HS-27A (cell line): ENCODE data around the gene LSM14B.
A peak's percentile ranks its signal among the peaks of the same experiment; 100 is the strongest.

Experiments
- DNase-seq: peaks from one replicate; pipeline ENCODE4 v3.0.0-alpha.2; 2012; ENCODE audit warnings: low read depth, missing footprints

Gene LSM14B

DNA sequence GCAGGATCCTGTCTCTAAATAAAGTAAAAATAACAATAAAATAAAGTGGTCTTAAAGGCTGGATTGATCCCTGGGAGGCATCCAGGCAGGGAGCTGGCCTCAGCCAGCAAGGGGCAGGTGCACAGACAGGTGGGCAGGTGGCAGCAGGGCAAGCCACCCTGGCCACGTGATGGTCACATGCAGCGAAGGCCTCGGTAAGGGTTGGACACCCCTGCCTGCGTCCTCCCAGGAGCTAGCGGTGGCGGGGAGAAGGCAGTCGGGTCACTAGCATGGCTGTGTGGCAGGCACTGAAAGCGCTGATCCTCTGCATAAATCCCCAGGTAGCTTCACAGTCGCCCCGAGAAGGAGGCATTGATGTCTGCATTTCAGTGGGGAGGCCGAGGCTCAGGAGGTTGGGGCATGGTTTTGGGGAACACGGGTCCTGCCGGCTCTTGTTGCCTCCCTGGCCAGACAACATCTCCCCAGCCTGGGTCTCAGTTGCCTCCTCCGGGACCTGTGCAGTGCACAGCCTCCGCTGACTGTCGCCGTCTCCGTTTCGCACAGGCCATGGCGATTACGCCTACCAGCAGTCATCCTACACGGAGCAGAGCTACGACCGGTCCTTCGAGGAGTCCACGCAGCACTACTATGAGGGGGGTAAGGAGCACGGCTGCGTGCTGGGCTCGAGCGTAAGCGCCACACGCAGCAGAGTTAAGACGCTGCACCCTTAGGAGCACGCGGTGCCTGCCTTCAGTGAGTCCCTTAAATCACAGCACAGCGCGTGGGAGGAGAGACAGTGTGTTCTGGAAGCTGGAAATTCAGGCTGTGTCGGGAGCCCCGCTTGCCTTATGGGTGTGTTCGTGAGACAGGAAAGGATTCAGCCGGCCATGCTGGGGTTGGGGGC lies 42.8 kb downstream of the LSM14B start:
- no peak for DNase-seq

DNA sequence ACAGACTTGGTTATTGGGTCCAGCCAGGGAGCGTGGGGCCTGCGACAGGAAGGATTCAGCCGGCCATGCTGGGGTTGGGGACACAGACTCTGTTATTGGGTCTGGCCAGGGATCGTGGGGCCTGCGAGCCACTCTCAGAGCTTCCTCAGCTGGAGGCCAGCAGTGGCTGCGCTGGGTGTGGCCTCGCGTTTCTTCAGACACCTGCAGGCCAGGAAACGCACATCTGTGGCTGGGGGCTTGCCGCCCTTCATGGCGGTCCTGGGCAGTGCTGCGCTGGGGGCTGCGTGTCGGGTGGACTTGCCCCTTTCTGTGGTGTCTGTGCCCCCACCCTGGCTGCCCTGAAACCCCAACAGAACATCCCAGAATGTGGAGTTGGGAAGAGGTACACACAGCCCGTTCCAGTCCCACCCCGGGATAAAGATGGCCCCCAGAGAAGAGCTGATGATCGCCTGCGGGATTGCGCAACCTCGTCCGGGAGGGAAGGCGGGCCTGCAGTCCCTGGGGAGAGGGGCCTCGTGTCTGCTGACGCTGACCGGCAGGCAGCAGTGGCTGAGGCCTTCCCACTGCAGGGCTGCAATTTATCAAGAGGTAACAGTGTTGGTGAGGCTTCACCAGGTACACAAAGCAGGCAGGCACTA lies 43.6 kb downstream of the LSM14B start:
- DNase-seq: no peak

DNA sequence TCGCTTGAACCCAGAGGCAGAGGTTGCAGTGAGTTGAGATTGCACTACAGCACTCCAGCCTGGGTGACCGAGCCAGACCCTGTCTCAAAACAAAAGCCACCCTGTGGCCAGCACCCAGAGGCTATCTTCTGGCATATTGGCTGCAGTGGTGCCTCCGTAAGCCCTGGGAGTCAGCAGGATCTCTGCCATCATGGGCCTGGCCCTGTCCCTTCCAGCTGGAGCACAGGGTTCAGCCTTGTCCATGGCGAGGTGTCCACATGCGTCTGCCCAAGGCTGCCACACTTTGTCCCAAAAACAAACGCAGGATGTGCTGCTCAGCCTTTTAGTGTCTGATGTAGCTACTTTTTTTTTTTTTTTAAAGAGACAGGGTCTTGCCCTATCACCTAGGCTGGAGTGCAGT lies 45.2 kb downstream of the LSM14B start:
- DNase-seq: no peak

DNA sequence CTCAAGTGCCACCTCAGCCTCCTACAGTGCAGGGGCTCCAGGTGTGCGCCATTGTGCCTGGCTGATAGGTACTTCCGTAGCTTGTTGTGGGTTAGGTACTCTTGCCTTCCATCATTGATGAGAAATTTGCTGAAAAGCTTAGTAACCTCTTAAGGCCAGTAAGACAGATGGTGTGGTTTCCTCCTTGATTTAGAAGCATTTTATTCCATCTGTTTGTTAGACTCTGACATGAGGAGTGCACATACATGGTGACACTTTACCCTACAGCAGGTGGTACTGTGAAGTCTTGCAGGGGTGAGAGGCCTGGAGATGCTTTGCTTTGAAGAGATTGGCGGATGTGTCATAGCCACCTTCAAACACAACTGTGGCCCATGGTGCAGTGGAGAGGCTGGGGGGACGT lies 45.8 kb downstream of the LSM14B start:
- DNase-seq: no peak

DNA sequence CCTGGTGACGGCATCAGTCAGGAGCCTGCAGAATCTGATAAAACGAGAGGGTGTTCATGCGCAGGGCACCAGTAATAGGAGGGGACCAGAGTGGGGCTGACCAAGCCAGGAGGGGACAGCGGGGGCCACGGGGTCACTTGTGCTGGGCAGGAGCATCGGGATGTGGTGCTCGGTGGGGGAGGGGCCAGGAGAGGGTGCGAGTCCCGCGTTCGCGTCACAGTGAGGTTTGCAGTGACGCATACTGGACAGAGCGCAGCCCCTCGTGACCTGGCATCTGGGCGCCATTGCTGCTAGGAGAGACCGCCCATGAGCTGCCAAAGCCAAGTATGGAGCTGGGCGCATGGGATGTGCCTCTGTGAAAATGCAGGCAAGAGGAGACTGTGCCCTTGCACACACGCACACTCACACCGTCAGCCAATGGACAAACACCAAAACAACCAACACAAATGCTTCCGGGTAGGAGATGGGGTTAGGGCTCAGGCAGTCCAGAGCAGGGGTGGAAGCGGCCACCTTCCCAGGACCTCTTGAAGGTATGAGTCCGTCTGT lies 46.7 kb downstream of the LSM14B start:
- no peak for DNase-seq

DNA sequence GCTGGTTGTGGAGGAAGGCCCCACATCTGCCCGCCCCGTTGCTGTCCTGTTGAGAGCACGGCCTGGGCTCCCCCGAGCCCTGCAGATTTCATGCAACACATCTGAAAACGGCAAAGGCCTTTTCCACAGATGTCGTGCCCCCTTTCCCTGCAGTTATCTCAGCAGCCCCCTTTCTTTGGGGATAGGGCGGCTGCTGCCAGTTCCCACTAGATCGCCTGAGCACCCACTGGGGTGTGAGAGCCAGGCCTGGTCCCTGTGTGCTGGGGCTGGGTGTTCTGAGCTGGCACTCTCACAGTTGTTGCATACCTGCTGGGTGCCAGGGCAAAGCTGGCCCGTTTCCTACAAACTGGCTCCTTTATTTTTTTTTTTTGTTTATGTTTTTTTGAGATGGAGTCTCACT lies 48.3 kb downstream of the LSM14B start:
- DNase-seq: no peak

DNA sequence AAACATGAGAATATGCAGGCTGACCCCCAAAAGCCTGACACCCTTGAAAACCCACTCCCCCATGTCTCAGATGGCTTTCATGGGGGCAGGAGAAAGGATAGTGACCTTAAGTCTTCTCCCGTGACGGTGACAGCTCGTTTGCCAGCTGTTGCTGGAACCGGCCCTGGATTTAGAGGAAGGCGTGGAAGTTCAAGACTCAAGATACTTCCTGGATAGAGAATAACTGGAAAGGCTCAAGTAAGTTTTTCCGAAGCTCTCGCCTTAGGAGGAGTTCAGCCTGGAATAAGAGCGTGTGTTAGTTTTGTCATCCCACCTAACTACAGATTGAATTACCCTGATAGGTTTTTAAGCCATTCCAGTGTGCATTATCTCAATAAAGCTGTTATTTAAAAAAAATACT lies 49.0 kb downstream of the LSM14B start:
- no peak for DNase-seq

DNA sequence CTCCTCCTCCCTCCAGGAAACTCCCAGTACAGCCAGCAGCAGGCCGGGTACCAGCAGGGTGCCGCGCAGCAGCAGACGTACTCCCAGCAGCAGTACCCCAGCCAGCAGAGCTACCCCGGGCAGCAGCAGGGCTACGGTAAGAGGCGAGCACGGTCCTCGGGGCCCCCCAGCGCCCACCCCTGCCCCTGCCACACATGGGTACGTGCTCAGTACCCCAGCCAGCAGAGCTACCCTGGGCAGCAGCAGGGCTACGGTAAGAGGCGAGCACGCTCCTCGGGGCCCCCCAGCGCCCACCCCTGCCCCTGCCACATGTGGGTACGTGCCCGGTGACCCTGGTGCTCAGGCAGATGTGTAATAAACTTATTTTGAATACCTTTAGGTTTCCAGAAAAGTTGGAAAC lies 50.4 kb downstream of the LSM14B start:
- no peak for DNase-seq

DNA sequence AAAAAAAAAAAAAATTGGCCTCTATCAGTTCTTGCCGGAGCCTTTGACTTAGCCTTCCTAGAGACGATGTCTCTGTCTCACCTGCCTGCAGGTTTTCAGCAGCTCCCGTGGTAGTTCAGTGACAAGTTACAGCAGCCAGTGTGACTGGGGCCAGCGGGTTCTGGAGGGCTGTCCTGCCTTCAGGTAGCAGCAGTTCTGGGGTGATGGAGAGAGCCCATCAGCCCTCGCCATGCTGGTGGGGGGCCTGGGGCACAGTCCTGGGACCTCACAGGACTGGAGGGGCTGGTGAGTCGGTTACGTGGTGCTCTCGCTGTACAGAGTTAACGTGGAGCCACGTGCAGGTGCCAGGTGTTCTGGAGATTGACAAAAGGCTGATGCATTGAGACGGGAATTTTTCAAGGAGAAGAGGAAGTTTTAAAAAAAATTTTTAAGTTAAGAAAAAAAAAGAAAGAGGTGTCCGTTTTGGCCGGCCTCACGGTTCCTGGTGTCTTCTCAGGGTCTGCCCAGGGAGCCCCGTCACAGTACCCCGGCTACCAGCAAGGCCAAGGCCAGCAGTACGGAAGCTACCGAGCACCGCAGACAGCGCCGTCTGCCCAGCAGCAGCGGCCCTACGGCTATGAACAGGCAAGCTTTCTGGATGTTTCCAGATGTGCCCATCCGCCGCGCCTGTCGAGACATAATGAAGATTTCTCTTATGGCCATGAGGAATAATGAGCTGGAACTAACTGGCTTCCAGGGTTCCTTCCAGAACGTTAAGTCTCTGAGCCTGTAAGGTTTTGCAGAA lies 51.9 kb downstream of the LSM14B start:
- no peak for DNase-seq

DNA sequence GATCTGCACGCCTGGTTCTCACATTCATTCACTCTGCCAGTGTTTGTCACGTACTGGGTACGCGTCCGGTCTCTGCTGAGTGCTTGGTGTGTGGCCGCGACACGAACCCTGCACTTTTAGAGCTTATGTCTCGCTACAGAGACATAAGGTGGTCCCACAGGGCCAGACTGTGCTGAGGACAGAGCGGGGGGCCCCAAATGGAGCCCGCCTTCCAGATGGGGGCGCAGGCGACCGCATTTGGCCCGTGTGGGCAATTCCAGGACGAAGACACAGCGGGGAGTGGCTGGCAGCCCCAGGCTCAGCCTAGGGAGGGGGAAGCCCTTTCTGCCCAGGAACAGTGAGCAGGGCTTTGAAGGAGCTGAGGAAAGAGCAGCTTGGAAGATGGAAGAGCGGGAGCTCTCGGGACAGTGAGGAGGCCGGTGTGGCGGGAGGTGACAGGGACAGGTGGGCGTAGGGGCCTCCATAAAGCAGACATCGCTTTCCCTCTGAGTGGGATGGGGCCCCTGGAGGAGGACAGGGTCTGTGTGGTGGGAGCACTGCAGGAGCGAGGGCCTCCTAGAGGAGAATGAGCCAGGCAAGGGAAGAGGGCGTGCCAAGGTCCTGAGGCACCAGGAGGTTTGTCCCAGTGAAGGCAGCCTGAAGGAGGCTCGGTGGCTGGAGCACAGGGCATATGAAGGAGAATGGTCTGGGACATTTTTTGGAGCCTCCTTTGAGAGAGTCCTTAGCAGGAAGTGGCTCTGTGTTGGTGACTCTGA lies 52.8 kb downstream of the LSM14B start:
- DNase-seq: no peak

DNA sequence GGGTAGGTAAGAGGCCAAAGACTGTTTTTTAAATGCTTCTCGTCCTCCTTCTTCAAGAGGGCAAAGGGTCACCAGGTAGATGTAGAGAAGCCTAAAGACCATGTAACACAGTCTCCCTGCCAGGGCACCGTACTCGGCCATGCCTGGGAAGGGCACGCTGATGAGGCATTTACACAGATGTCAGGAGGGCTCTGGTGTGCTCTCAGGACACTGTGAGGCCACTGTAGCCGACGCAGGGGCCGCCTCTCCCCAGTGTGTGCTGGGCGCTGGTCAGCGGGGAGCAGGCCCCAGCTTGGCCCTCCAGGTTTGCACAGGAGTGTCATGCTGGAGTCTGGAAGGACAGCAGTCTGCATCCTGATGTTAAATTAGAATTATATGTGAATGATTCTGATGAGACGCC lies 53.4 kb downstream of the LSM14B start:
- DNase-seq: no peak

DNA sequence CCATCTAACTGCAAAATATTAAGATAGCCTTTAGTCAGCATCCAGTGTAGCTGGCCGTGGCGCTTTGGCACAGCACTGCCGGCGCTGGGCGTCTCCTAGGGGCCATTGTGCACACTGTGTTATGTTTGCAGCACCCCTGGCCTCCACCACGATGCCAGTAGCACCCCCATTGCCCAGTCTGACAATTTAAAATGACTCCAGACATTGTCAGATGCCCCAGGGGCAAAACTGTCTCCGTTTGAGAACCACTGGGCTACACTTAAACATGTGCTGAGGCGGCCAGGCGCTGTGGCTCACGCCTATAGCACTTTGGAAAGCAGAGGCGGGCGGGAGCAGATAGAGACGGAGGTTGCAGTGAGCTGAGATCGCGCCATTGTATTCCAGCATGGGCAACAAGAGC lies 54.6 kb downstream of the LSM14B start:
- DNase-seq: no peak

DNA sequence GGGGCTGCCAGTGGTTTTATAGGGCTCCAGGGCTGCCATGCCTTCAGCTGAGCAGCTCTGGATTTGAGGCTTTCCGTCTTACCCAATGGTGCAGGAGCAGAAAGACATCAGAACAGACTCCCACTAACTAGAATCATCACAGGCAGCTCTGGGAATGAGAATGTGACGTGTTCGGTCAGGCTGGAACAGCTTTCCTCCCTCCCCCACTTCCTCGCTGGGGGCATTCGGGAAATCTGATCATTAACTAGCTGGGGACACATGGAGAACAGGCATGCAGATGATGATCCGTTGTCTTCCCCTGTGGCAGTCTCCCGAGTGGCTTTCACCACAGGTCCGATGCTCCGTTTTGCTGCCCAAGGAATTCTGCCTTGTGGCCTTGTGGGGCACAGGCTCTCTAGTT lies 55.0 kb downstream of the LSM14B start:
- no peak for DNase-seq

DNA sequence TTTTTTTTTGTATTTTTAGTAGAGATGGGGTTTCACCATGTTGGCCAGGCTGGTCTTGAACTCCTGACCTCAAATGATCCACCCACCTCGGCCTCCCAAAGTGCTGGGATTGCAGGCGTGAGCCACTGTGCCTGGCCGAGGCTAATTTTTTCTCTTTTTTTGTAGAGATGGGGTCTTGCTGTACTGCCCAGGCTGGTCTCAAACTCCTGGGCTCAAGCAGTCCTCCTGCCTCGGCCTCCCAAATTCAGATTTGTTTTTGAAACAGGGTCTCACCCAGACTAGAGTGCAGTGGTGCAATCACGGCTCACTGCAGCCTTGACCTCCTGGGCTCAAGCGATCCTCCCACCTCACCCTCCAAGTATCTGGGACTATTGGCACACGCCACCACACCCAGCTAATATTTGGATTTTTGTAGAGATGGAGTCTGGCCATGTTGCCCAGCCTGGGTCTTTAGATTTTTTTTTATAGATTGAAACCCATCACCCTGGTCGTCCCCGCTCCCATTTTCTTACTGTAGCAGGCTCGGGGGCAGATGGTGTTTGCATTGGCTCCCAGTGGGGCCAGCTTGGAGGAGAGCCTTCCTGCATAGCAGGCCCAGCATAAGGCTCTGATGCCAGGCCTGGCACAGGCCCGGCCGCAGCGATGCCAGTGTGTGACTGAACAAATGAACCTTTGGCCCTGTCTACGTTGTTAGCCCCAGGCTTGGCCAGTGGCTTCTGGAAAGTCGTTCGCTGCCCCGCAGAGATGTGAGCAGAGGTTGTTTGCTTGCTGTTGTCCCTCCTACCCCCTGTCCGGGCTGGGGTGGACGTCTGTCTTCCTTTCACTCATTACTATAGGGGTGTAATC lies 56.3 kb downstream of the LSM14B start:
- DNase-seq: no peak

DNA sequence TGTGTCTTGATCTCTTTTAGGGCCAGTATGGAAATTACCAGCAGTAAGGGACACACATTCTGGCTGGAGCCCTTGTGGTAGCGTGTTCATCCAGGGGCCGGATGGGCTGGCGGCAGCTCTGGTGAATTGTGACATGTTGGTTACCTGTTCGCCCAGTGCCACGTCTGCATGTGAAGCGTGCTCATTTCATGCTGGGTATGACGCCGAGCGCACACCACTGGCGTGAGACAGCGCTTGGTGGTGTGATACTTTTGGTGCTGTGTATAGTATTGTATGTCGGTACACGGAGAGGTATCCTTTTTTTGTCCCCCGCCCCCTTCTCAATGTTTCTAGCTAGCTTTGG lies 56.9 kb downstream of the LSM14B start:
- DNase-seq: no peak

DNA sequence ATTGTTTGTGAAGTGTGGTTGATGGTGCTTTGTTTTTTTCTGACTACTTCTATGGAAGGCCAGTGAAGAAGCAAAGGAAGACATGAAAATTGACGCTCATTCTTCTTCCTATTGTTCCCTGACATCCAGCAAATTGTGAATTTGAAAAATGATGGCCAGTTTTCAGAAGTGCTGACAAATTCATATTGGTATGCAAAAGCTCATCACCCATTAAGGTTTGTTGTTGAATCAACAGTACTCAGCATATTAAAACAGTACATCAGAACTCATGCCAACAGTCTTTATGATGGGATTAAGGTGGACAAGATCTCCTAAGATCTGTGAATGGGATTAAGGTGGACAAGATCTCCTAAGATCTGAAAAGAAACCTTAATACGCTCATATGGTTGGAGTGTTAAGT lies 59.5 kb downstream of the LSM14B start:
- no peak for DNase-seq

DNA sequence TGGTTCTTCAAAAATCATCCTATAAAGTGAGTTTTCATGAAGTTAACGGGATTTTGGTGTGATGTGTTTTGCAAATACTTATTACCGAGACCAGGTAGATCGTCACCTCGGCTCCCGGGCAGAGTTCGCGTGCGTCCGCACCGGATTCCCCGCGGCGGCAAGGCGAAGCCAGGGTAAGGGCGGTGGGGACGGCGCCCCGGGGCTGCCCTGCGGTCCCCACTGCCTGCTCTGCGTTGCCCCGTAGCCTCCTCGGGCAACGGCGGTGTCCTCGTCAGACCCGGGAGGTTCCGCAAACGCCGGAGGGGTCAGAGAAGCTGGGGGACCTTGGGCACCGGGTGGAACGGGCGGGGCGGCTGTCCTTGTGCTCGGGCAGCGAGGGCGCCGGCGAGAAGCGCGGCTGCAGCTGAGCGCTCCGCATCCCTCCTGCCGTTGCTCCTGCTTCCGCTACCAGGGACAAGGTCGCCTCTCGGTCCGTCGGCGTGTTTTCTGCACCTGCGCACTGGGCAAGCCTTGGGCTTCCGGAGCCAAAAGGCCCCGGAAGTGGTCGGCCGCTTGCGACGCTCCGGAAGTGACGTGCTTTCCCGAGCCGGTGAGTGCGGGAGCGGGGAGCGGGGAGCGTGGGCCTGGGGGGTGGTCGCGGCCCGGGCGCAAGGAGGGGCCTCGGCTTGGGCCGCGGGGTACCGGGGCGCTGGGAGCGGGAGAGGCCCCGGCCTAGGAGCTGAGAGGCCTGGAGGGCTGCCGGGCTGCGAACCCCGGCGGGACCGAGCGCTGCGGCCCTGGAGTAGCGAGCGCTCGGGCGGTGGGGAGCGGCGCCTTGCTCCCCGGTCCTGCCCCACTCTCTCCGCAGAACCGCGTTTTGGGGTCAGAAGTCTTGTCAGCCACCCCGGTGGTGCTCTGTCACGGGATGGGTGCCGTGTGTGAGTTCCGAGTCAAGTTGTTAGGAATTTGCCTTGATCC lies 60.5 kb downstream of the LSM14B start, which contains the start of gene MTG2:
Gene MTG2 (plus strand): TSS at position 560 of the 957 bp plus-strand sequence. CDS start 10,393 bp downstream, outside the sequence.
- peak; percentile 87 for DNase-seq

DNA sequence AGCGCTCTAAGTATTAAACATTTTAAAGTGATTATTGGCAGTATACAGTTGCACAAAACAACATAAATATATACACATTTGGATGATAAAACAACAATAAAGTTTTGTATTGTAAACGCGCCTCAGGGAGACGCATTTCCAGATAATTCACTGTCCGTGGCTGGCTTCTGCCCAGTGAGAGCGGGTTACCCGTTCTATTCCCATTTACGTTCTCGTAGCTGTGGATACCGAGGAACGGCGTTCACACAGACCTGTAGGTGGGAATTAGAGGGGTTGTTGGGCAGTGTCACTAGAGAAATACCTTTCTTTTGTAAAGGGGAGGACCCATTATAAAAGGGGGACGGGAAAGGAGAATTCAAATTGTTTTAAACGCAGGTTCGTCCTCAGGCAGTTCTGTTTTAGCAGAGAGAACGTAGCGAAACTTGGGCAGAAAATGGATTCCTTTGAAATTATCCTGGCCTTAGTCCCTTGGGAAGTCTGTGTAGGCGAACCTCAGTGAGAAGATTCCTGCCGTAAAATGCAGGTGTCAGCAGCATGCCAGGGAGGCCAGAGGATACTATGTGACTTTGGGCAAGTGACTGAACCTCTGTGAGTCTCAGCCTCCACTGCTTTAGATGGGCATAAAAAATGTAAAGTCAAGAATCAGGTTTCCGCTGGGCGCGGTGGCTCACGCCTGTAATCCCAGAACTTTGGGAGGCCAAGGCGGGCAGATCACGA lies 61.3 kb downstream of the LSM14B start:
- DNase-seq: no peak
